Parathyroid adenoma (tissue), 2 donors: ENCODE measurements around the gene GIPC3.

Experiments
- H2AFZ ChIP-seq: fragments of 300-600 bp; sonication (generic); one replicate; pipeline ENCODE4 v1.7.0; 2017; ENCODE audit warnings: antibody characterized with exemption, mild to moderate bottlenecking
- H3K27ac ChIP-seq: fragments of 300-600 bp; sonication (generic); one replicate; pipeline ENCODE4 v1.7.0; 2017
- H3K27me3 ChIP-seq: fragments of 300-600 bp; sonication (generic); one replicate; pipeline ENCODE4 v1.7.0; 2017; ENCODE audit warnings: low read length; ENCODE audit not compliant: control insufficient read depth, insufficient read depth
- H3K36me3 ChIP-seq: fragments of 300-600 bp; sonication (generic); one replicate; pipeline ENCODE4 v1.7.0; 2017; ENCODE audit warnings: low read length; ENCODE audit not compliant: control insufficient read depth, insufficient read depth
- H3K4me1 ChIP-seq: fragments of 300-600 bp; sonication (generic); one replicate; pipeline ENCODE4 v1.7.0; 2017; ENCODE audit warnings: control low read depth
- H3K4me2 ChIP-seq: fragments of 300-600 bp; sonication (generic); one replicate; pipeline ENCODE4 v1.7.0; 2017; ENCODE audit warnings: low read length
- H3K4me3 ChIP-seq: fragments of 300-600 bp; sonication (generic); one replicate; pipeline ENCODE4 v1.7.0; 2017; ENCODE audit warnings: low read depth, low read length
- H3K79me2 ChIP-seq: fragments of 300-600 bp; sonication (generic); one replicate; pipeline ENCODE4 v1.7.0; 2017; ENCODE audit warnings: control low read depth
- H3K9ac ChIP-seq: fragments of 300-600 bp; sonication (generic); one replicate; pipeline ENCODE4 v1.7.0; 2017; ENCODE audit warnings: mild to moderate bottlenecking
- H3K9me3 ChIP-seq: fragments of 300-600 bp; sonication (generic); one replicate; pipeline ENCODE4 v1.7.0; 2017; ENCODE audit warnings: low read length; ENCODE audit not compliant: control insufficient read depth
- CTCF ChIP-seq: fragments of 300-600 bp; sonication (generic); IDR thresholded peaks from one replicate; pipeline ENCODE4 v1.7.0; 2017; ENCODE audit warnings: antibody characterized with exemption, mild to moderate bottlenecking
- donor health status: primary hyperparathyroidism.

Gene GIPC3

GRCh38 chr19:3612901-3613741, 27.8 kb downstream of the GIPC3 start:
- Histone ChIP-seq H3K4me2 (no peak overlapping the region), H3K9me3 (no peaks in the 10 kb centered on the region), H3K79me2 (no peaks in the 10 kb centered on the region), H3K27ac (no peak overlapping the region), H3K9ac (no peak overlapping the region), H3K36me3 (no peaks in the 10 kb centered on the region), H2AFZ (no peak overlapping the region), H3K4me3 (no peak overlapping the region), H3K4me1 (peaks cover under 1% of the 10 kb centered on the region), H3K27me3 (no peaks in the 10 kb centered on the region)
- TF ChIP-seq CTCF, result no peak

GRCh38 chr19:3613818-3614661, 28.8 kb downstream of the GIPC3 start:
- no peaks in the 10 kb centered on the region for H3K9me3 ChIP-seq
- no peaks in the 10 kb centered on the region for H3K79me2 ChIP-seq
- no peaks in the 10 kb centered on the region for H3K36me3 ChIP-seq
- no peak overlapping the region for H3K27ac ChIP-seq
- H3K27me3 ChIP-seq, result no peaks in the 10 kb centered on the region
- no peak overlapping the region for H3K9ac ChIP-seq
- no peak for TF ChIP-seq CTCF
- no peak overlapping the region for H2AFZ ChIP-seq
- H3K4me1 ChIP-seq, result peaks cover 8% of the 10 kb centered on the region
- H3K4me3 ChIP-seq, result no peak overlapping the region
- H3K4me2 ChIP-seq, result no peak overlapping the region

- Histone ChIP-seq H2AFZ (no peak overlapping the region), H3K79me2 (no peaks in the 10 kb centered on the region), H3K36me3 (no peaks in the 10 kb centered on the region), H3K27me3 (no peaks in the 10 kb centered on the region), H3K4me3 (no peak overlapping the region), H3K4me2 (no peak overlapping the region), H3K9ac (no peak overlapping the region), H3K4me1 (peaks cover 9% of the 10 kb centered on the region), H3K27ac (no peak overlapping the region), H3K9me3 (no peaks in the 10 kb centered on the region)
- no peak for TF ChIP-seq CTCF
Observed at GRCh38 chr19:3614858-3615505, 29.7 kb downstream of the GIPC3 start.

- H3K79me2 ChIP-seq, result no peaks in the 10 kb centered on the region
- H2AFZ ChIP-seq, result no peak overlapping the region
- H3K9me3 ChIP-seq, result no peaks in the 10 kb centered on the region
- H3K9ac ChIP-seq, result no peak overlapping the region
- H3K4me2 ChIP-seq, result no peak overlapping the region
- TF ChIP-seq CTCF, result no peak
- H3K36me3 ChIP-seq, result no peaks in the 10 kb centered on the region
- no peaks in the 10 kb centered on the region for H3K27me3 ChIP-seq
- peaks cover 9% of the 10 kb centered on the region for H3K4me1 ChIP-seq
- H3K4me3 ChIP-seq, result no peak overlapping the region
- no peak overlapping the region for H3K27ac ChIP-seq
Observed at GRCh38 chr19:3615524-3616135, 30.4 kb downstream of the GIPC3 start.
